GM15510 (cell line): Measurements from ENCODE around the gene ANXA8.

ENCODE experiments used
- POLR2A ChIP-seq: IDR thresholded peaks from 3 replicates; pipeline ENCODE4 v1.6.1; 2011; ENCODE audit warnings: borderline replicate concordance; ENCODE audit not compliant: insufficient read length; ENCODE audit errors: extremely low read depth

ANXA8 gene

GRCh38 chr10:47451273-47451997 lies 32.5 kb downstream of the ANXA8 start:
- no peak for TF ChIP-seq POLR2A

- TF ChIP-seq POLR2A, result no peak
Observed at GRCh38 chr10:47450442-47450841, 33.5 kb downstream of the ANXA8 start.

GRCh38 chr10:47449979-47450378 lies 33.9 kb downstream of the ANXA8 start:
- no peak for TF ChIP-seq POLR2A

DNA sequence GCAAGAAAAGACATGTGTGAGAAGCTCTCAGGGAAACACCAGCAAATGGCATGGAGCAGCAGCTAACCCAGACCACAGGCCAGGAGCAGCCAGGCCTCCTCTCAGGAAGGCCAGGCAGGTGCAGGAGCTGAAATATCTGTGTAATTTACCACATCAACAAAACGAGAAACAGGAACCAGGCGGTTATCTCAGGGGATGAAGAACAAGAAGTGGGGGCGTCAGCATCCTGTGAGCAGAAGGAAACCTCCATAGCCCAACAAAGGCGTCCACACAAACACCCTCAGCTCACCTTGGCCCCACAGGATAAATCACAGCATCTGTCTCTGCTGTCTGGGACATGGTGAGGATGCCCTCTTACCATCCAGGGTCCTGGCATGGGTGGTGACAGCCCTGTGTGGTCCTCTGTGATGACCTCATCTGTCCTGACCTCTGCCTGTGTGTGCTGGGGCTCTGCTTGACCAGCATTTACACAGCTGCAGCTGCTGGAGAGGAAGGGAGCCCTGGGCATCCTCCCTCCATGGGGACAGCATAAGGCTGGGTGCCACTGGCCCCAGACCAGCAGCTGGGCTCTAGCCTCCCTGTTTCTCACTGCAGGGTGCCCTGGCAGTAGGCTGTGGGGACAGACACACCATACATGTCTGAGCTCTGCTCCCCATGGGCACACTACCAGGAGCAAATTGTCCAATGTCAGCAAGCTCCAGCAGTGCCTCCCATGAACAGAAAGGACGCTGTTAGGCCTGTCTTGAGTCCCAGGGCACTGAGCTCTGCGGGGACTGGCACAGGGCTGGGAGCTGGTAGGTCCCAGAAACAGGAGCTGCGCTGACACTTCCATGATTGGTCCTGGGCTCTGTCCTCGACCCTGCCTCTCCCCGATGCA lies 34.6 kb downstream of the ANXA8 start:
- no peak for TF ChIP-seq POLR2A

DNA sequence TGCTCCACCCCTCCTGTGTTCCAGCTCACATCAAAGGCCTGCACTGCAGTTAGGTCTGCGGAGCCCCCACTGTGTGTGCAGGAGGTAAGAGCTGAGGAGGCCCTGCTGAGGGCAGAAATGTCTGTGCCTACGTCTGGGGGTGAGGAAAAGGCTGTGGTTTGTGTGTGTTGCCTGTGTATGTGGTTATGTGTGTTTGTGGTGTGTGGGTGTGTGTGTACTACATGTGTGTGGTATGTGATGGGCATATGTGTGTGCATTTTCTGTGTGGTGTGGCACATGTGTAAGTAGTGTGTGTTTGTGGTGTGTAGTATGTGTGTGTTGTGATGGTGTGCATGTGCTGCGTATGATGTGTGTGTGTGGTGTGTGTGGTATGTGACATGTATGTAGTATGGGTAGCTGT lies 36.2 kb downstream of the ANXA8 start:
- TF ChIP-seq POLR2A, result no peak

- TF ChIP-seq POLR2A, result no peak
Observed at GRCh38 chr10:47447209-47447608, 36.7 kb downstream of the ANXA8 start.

- TF ChIP-seq POLR2A, result no peak
Observed at GRCh38 chr10:47445720-47446119, 38.2 kb downstream of the ANXA8 start.

DNA sequence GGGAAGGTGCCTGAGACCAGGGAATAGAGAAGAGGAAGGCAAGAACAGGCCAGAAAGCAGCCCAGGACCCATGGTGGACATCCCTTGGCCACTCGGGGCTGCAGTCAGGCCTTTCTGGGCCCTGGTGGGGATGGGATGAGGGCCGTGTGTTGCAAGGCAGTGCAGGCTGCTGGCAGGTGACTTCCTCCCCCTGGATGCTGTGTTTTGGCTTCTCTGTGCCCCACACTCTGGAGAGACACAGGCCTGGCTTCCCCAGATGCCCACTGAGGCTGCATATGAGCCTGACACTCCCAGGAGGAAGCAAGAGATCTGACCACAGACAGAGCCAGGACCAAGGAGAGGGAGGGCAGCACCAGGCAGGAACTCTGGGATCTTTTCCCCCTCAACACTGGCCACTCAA lies 39.9 kb downstream of the ANXA8 start:
- TF ChIP-seq POLR2A, result no peak

DNA sequence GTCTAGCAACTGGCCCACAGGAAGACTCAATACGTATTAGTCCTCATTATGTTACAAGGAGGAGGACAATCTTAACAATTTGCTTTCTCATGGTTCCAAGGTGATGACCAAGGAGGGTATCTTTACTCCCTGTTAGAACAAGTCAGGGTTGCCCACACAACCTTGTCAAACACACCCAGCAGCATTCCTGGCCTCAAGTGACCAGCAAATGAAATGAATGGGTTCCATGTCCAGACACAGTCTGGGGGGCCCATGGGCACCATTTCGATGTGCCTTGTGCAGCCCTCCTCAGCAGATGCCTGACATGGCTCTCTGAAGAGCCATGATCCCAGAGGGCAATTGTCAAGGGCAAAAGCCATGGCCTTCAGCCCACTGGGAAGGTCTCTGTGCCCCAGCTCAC lies 40.8 kb downstream of the ANXA8 start:
- TF ChIP-seq POLR2A, result no peak

DNA sequence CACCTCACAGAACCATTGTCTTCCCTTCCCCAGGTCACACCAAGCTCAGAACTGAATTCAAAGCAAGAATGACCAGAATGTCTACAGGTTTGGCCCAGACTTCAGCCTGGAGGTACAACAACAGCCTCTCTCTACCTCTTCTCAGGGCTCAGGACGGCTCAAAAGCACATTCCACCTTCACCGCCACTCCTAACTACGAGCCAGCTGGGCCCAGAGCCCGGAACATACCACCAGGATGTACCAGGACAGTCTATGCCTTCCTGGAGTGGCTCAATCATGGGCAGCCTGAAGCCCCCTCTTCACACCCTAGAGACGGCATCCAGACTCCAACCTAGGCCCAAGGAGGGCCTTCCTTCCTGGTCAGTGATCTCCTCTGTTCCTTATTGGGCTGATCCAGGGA lies 41.6 kb downstream of the ANXA8 start:
- TF ChIP-seq POLR2A, result no peak

GRCh38 chr10:47441938-47442337 lies 42.0 kb downstream of the ANXA8 start:
- TF ChIP-seq POLR2A, result no peak

DNA sequence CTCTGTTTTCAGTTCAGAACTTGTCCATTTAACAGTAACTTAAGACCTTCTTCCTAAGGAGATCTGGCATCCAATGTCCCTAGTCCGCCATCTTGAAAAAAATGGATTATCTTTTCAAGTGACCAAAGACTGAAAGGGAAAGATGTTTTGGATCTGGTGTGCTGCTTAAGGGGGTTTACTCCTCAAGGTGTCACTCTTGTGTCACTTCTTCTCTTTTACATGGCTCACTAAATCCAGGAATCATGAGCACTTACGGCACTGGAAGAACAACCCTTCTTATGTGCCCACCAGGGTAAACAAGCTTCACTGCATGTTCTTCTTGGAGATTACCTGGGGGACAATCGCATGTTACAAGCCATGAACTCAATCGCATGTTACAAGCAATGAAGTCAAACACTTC lies 43.7 kb downstream of the ANXA8 start:
- no peak for TF ChIP-seq POLR2A

- TF ChIP-seq POLR2A, result no peak
Observed at GRCh38 chr10:47438857-47439474, 44.9 kb downstream of the ANXA8 start.

DNA sequence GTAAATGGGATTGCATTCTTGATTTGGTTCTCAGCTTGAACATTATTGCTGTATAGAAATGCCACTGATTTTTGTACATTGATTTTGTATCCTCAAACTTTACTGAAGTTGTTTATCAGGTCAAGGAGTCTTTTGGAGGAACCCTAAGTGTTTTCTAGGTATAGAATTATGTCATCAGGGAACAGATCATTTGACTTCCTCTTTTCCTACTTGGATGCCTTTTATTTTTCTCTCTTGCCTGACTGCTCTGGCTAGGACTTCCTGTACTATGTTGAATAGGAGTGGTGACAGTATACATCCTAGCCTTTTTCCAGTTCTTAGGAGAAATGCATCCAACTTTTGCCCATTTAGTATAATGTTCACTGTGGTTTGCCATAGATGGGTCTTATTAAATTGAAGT lies 48.8 kb downstream of the ANXA8 start:
- no peak for TF ChIP-seq POLR2A

- no peak for TF ChIP-seq POLR2A
Observed at GRCh38 chr10:47425813-47426419, 58.0 kb downstream of the ANXA8 start.
